MCF 10A (cell line): ENCODE results near the gene TACR2. TPM values are rescaled to one million over a fixed set of nuclear protein-coding genes. Genes with fewer than 3 reads are reported as not detected.

Experiments
- BruUV-seq: library from RNA; stranded (reverse); fragments of 400-500 nt; replicated peaks from 2 replicates; lab custom pipeline; 2021; lab: Mats Ljungman, UMichigan
- CTCF ChIA-PET: fragments of 300-600 bp; sonication (Branson Sonifier 250); formaldehyde crosslinking; extraction: SDS; loops from one replicate; lab custom pipeline; 2021; ENCODE audit warnings: antibody characterized with exemption, inconsistent platforms; lab: Yijun Ruan, JAX
- POLR2A ChIA-PET: fragments of 300-600, 350-650 bp; sonication (Branson Sonifier 250); formaldehyde crosslinking; extraction: SDS; loops from one replicate; lab custom pipeline; 2020; ENCODE audit warnings: antibody characterized with exemption, inconsistent platforms; lab: Yijun Ruan, JAX
- DNase-seq: peaks from one replicate; pipeline ENCODE4 v3.0.0-alpha.2; 2018; ENCODE audit not compliant: unreplicated experiment
- H3K27ac Mint-ChIP-seq: one replicate; pipeline ENCODE4 v1.8.0; 2022; ENCODE audit warnings: mild to moderate bottlenecking, low read depth, mixed read lengths; ENCODE audit not compliant: unreplicated experiment
- H3K27me3 Mint-ChIP-seq: one replicate; pipeline ENCODE4 v1.8.0; 2022; ENCODE audit warnings: mixed read lengths; ENCODE audit not compliant: insufficient read depth, unreplicated experiment
- H3K36me3 Mint-ChIP-seq: one replicate; pipeline ENCODE4 v1.8.0; 2022; ENCODE audit warnings: mild to moderate bottlenecking, moderate library complexity, mixed read lengths; ENCODE audit not compliant: insufficient read depth, unreplicated experiment
- H3K4me1 Mint-ChIP-seq: one replicate; pipeline ENCODE4 v1.8.0; 2022; ENCODE audit warnings: mixed read lengths; ENCODE audit not compliant: insufficient read depth, unreplicated experiment
- H3K4me3 Mint-ChIP-seq: one replicate; pipeline ENCODE4 v1.8.0; 2022; ENCODE audit warnings: mild to moderate bottlenecking, moderate library complexity, mixed read lengths; ENCODE audit not compliant: unreplicated experiment
- H3K9me3 Mint-ChIP-seq: one replicate; pipeline ENCODE4 v1.8.0; 2022; ENCODE audit warnings: mixed read lengths; ENCODE audit not compliant: unreplicated experiment
- CTCF ChIP-seq: fragments of 200-600 bp; IDR thresholded peaks from one replicate; pipeline ENCODE4 v1.8.0; 2022; ENCODE audit warnings: antibody characterized with exemption, mild to moderate bottlenecking; ENCODE audit not compliant: unreplicated experiment
- intact Hi-C: fragments of 100-400 bp; cut with micrococcal nuclease; formaldehyde crosslinking; loops from 2 replicates; pipeline ENCODE4 v1.14.1; 2022
- total RNA-seq: library from RNA; stranded (reverse); gene quantifications from 2 replicates; pipeline ENCODE4 v1.2.3, GENCODE V29; 2022

The TACR2 gene
- total RNA-seq, 1 experiment from 2014 or later = not detected

- ChIA-PET POLR2A (interaction anchor here (0.8 to 4.7 kb wide), 9 partner anchors 9 to 59 kb away, joined by 3 to 84 read pairs (median 10); no protein-coding TSS in a partner anchor), CTCF (interaction anchor here (1.0 to 2.5 kb wide), 4 partner anchors 10 to 143 kb away, joined by 3 to 13 read pairs (median 7); no protein-coding TSS in a partner anchor)
- Mint-ChIP-seq H3K4me3 (no peak overlapping the region), H3K36me3 (peaks cover 73% of the 10 kb centered on the region), H3K27me3 (no peaks in the 10 kb centered on the region), H3K4me1 (peaks cover 41% of the 10 kb centered on the region), H3K9me3 (no peaks in the 10 kb centered on the region), H3K27ac (peak overlapping the region; percentile 77)
- no peak for DNase-seq
- no peak for TF ChIP-seq CTCF
- intact Hi-C loops = loop anchor here (5.0 kb wide), 1 partner anchor 39 kb away; no protein-coding TSS in a partner anchor
- no TSS peak for BruUV-seq
These were observed 40.1 kb downstream of the TACR2 start for GRCh38 chr10:69376662-69377061.

- peaks cover 45% of the 10 kb centered on the region for H3K4me1 Mint-ChIP-seq
- peak; percentile 92 for DNase-seq
- BruUV-seq = no TSS peak
- TF ChIP-seq CTCF = no peak
- ChIA-PET POLR2A (interaction anchor here (0.6 to 4.7 kb wide), 24 partner anchors 10 to 159 kb away, joined by 3 to 84 read pairs (median 5); no protein-coding TSS in a partner anchor), CTCF (interaction anchor here (0.9 to 2.5 kb wide), 13 partner anchors 8 to 137 kb away, joined by 3 to 13 read pairs (median 4); no protein-coding TSS in a partner anchor)
- peak overlapping the region; percentile 83 for H3K27ac Mint-ChIP-seq
- no peaks in the 10 kb centered on the region for H3K27me3 Mint-ChIP-seq
- intact Hi-C loops = loop anchor here (5.0 kb wide), 1 partner anchor 38 kb away; no protein-coding TSS in a partner anchor
- peak overlapping the region; percentile 38 for H3K4me3 Mint-ChIP-seq
- H3K9me3 Mint-ChIP-seq = no peaks in the 10 kb centered on the region
- H3K36me3 Mint-ChIP-seq = peaks cover 71% of the 10 kb centered on the region
These were observed 41.2 kb downstream of the TACR2 start for GRCh38 chr10:69375307-69376151.

GRCh38 chr10:69374931-69375306 lies 41.8 kb downstream of the TACR2 start:
- Mint-ChIP-seq H3K36me3 (peaks cover 71% of the 10 kb centered on the region), H3K4me1 (peaks cover 45% of the 10 kb centered on the region), H3K27me3 (no peaks in the 10 kb centered on the region), H3K9me3 (no peaks in the 10 kb centered on the region), H3K4me3 (no peak overlapping the region), H3K27ac (peak overlapping the region; percentile 83)
- BruUV-seq = no TSS peak
- CTCF ChIA-PET = interaction anchor here (0.9 to 2.5 kb wide), 12 partner anchors 9 to 136 kb away, joined by 3 to 13 read pairs (median 4); no protein-coding TSS in a partner anchor
- no peak for DNase-seq
- no peak for TF ChIP-seq CTCF
- intact Hi-C loops = loop anchor here (5.0 kb wide), 1 partner anchor 38 kb away; no protein-coding TSS in a partner anchor
- POLR2A ChIA-PET = interaction anchor here (0.9 to 4.7 kb wide), 13 partner anchors 12 to 64 kb away, joined by 3 to 84 read pairs (median 14); no protein-coding TSS in a partner anchor

- no peak for DNase-seq
- ChIA-PET CTCF (interaction anchor here (0.5 to 2.4 kb wide), 8 partner anchors 10 to 216 kb away, joined by 3 to 7 read pairs (median 4); no protein-coding TSS in a partner anchor), POLR2A (interaction anchor here (1.0 to 4.7 kb wide), 6 partner anchors 11 to 54 kb away, joined by 4 to 84 read pairs (median 16); no protein-coding TSS in a partner anchor)
- BruUV-seq = no TSS peak
- TF ChIP-seq CTCF = no peak
- H3K4me3 Mint-ChIP-seq = no peak overlapping the region
- H3K27me3 Mint-ChIP-seq = no peaks in the 10 kb centered on the region
- H3K4me1 Mint-ChIP-seq = peaks cover 45% of the 10 kb centered on the region
- no peaks in the 10 kb centered on the region for H3K9me3 Mint-ChIP-seq
- intact Hi-C loops = no loop called here
- peaks cover 73% of the 10 kb centered on the region for H3K36me3 Mint-ChIP-seq
- H3K27ac Mint-ChIP-seq = peak overlapping the region; percentile 83
These were observed 42.5 kb downstream of the TACR2 start for GRCh38 chr10:69374242-69374641.
